ENCODE measurements around the gene SLC27A6.
"Not testable (repeated sequence)": the region's sequence is repeated elsewhere in the genome, so short reads cannot be mapped to it uniquely, and the experiment has no call there.

SLC27A6 gene

DNA sequence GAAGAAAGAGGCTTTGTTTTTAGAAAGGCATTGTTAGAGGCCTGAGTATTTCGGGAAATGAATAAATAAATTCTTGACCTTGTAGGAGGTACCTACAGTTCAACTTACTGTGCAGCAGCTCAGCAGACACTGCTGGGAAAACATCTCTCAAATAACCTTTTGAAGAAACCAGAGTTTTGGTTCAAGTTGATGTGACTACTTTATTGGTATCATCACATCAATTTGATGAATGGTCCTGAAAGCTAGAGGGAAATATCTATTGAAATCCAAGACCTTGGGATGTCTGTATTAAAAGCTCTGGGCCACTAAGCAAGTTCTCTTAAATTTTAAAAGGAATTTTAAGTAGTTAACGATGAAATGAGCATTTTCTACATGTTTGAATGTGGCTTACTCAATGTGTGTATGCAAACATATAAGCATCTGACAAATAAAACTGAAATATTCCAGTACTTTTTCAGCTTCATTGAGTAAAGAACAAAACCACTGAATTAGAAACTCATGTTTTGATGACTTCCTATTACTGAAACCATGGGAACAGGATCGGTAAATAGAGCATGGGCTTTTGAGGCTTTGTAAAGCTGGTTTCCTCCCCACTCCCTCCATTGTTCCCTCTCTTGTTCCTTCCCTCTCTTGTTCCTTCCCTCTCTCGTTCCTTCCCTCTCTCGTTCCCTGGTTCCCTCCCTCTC is 36.7 kb downstream of the SLC27A6 start:
- no peak for DNase-seq (ENCODE audit: low read depth)

DNA sequence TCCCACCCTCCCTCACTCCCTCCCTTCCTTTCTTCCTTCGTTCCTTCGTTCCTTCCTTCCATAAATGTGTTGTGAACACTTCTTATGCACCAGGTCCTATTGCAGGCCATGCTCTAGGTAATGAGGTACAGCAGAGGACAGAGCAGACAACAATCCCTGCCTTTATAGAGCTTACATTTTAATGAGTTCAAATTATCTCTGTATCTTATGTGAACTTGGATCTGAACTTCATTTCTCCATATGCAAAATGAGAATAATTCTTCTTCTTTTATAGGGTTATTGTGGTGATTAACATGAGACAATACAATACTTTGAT is 37.2 kb downstream of the SLC27A6 start:
- no peak for DNase-seq (ENCODE audit: low read depth)

DNA sequence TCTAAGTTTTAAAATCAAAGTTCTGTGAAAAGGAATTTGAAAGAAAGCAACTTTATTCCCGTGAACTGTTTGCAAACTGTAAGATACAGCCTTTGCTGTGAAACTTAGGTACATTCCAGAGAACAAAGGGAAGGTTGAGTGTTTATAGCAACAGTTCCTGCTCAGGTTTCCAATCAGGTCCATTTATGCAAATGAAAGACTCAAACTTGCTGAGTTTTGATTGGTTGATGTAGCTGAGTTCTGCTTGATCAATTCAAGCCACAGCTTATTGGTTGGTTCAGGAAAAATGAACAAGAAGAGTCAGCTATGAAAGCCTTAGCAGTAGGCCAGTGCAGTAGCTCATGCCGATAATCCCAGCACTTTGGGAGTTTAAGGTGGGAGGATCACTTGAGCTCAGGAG is 37.9 kb downstream of the SLC27A6 start:
- DNase-seq (ENCODE audit: low read depth), result no peak

DNA sequence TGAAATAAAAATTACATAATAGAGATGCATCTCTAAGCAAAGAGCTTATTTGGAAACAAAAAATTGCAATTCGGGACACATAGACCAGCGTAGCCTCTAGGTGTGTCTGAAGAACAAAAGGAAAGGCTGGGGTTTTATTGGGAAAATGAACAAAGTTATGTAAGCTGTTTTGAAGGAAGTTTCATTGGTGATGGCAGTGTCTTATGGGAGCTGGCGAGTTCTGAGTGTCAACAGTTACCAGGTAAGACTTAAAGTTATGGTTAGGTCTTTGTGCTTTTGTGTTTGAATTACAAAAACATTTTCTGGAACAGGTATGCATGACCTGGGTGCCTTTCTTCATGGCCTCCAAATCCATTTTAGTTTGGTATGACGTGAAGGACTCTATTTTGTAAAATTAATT is 48.9 kb downstream of the SLC27A6 start:
- DNase-seq (ENCODE audit: low read depth), result no peak

DNA sequence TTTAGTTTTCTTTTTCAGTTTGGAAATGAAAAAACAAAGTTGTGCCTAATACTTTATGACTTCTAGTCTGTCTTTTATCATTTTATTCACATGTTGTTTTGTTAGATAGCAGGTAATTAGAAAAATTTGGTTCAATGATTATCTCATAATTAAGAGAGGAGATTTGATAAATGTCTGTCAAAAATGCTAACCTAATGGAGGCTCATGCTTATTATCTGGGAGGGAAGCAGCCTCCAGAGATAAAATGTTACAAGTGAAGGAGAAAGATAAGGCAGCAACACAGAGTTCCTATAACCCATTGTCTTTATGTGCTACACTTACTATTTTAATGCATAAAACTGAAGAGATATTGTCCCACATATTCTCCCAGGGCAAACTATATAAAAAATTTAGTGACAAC is 53.5 kb downstream of the SLC27A6 start:
- DNase-seq (ENCODE audit: low read depth), result no peak

DNA sequence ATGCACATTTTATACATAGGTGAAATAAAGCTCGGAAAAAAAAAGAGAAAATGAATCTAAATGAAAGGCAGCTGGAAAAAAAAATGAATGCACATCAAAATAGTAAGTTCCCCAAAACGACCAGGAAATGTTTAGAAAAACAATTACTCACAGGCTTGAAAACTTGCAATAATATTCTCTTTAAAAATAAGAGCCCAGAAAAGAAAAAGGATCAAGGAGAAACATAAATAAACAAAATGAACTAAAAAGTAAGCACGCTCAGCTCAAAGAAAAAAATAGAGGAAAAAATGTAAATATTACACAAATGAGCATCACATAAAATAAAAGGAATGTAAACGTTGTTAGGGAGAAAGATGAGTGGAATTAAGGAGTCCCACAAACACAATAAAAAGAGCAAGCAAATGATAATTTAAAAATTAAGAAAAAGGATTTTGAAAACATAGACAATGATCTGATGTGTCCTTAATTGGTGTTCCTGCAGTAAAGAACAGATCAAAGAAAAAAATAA is 54.2 kb downstream of the SLC27A6 start:
- no peak for DNase-seq (ENCODE audit: low read depth)

DNA sequence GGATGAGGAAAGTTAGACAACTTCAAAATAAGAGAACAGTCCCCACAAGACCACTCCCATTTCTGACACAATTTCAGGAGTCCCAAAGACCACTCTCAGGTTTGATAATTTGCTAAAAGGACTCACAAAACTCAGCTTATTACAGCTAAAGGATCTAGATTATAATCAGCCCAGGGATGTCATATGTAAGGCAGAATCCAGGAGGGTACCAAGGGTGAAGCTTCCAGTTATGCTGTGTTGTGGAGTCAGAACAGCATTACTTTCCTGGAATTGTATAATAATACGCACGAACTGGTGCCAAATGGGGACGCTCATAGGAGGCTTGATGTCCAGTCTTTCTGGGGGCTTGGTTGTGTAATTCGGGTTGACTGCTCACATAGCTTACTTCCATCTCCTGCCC is 55.4 kb downstream of the SLC27A6 start:
- DNase-seq (ENCODE audit: low read depth), result no peak

DNA sequence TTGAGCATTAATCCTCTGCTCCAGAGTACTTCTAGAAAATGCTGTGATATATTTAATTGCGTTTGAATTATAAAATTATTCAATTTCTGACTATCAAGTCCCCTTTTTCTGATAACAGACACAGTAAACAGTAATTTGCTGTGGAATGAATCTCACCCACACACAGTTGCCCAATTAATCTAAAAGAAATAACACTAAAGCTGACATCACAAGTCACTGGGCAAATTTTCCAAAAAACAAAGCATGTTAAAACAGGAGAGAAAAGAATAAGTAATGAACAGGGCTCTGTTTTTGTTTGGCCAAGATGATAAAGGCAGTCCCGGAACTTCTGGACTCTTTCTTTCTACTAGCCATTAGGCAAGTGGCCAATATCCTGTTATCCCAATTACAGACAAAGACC is 56.5 kb downstream of the SLC27A6 start:
- DNase-seq (ENCODE audit: low read depth), result no peak

DNA sequence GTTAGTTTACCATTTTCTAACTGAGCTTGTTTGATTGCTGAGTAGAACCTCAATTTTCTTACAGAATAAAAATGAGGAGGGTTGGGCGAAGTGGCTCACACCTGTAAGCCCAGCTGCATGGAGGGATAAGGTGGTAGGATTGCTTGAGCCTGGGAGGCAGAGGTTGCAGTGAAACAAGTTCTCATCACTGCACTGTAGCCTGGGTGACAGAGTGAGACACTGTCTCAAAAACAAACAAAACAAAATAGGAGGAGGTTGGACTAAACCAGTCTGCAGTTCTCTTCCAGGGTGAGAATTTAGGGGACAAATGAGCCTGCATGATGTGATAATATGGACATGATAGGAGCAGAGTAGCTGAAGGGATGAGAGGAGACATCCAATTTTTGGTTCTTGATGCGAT is 57.3 kb downstream of the SLC27A6 start:
- no peak for DNase-seq (ENCODE audit: low read depth)

DNA sequence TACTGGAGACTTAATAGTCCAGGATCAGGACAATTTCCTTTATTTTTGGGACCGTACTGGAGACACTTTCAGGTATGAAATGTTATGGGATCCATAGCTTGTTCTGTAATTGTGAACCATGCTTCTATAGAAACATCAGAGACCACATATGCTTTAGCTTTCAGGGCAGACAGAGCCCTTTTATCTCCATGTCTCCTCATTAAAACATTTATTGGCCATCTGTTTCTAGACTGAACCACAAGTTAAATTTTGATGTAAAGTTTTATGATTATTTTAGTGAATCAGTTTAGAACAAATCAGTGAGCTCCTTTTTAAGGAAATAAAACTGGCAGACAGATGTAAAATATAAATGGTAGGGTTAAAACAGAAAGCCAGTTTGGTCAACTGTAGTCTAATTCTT is 62.0 kb downstream of the SLC27A6 start:
- DNase-seq (ENCODE audit: low read depth), result no peak

DNA sequence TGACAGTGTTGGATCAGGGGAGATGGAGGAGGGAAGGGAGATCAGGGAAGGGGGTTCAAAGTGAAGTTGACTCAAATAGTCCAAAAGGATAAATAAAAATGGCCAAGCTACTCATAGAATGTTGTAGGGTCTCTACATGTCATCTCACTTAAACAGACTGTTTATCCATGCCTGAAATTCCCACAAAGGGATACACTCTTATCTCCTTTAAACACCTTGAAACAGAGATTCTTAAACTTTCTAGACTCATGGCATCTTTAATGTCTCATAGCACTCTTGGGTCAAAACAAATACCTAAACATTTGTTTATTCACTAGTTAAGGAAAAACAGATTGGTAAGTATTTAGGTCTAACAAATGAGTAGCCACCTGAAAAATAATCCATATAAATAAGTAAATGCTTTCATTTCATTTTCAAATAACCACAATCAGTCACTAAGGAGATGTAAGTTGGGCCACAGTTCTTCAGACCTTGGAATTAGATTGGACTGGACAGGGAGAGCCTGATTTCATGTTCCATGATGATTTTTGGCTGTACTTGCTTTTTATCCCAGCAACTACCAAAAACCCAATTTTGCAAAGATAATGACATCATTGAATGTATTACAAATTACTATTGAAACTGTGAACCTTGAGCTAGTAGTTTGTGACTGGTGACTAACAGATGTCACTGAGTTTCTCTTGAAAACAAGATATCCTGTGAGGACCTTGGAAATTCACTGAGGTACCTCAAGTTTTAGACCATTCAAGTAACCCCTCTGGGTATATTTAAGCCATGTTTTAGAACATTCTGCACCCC is 66.8 kb downstream of the SLC27A6 start:
- DNase-seq (ENCODE audit: low read depth), result no peak

DNA sequence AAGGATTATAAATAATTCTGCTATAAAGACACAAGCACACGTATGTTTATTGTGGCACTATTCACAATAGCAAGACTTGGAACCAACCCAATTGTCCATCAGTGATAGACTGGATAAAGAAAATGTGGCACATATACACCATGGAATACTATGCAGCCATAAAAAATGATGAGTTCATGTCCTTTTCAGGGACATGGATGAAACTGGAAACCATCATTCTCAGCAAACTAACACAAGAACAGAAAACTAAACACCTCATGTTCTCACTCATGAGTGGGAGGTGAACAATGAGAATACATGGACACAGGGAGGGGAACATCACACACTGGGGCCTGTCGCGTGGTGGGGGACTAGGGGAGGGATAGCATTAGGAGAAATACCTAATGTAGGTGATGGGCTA is 71.0 kb downstream of the SLC27A6 start:
- not testable (repeated sequence) for DNase-seq (ENCODE audit: low read depth)

DNA sequence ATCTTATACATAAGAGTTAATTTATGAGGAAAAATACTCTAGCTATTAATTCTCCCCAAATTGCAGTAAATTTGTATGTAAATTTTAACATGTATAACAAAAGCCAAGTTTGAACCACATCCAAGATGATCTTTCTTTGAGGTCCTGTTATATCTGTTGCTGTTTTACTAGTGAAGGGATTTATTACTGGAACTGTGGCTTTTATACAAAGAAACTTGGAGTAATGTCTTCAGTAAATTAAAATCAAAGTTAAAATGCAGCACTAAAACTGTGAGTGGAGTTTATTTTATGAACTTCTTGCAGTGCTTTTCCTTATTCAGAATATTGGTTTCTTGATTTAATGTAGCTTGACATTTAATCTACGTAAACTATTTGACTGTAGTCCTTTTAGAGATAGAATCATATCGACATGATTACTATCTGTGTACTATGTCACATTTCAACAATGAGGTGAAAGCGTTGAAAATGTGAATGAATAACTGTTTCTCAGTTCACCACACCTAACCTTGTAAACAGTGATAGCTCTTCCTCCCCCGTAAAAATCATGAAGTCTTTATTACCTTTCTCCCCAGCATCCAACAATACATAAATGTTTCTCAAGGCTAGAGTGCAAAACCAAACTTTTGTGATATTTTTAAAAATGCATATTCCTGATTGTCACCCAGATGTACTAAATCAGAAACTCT is 76.1 kb downstream of the SLC27A6 start:
- no peak for DNase-seq (ENCODE audit: low read depth)

DNA sequence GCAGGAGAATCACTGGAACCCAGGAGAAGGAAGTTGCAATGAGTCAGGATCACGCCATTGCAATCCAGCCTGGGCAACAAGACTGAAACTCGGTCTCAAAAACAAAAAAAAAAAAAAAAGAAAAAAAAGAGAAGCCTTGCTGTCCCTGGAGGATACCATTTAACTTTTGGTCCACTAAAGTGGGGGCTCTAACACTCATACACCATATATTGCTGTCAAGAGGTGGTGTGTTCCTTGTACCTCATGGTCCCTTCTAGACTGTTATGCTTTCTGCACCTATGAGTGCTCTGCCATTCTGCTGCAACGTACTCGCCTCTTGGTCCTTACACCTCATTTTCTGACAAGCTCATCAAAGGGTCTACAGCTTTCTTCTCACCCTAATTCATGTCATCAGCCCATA is 77.0 kb downstream of the SLC27A6 start:
- no peak for DNase-seq (ENCODE audit: low read depth)

DNA sequence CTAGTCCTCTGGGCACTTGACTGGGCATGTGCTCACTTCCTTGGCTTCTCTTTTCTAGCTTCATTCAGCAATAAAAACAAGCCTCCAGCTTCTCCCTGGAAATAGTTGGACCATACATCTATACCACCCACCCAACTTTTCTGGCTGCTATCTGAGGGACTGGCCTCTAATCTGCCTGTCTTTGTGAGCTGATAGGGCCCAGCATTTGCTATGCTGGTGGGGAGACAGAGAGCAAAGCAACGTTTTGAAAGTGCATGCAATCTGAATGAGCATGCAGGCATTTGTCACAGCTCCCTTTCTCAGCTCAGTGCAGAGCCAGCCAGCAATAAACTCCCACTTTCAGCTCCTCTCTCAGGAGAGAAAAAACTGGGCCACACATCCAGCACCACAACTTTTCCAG is 78.6 kb downstream of the SLC27A6 start:
- no peak for DNase-seq (ENCODE audit: low read depth)

DNA sequence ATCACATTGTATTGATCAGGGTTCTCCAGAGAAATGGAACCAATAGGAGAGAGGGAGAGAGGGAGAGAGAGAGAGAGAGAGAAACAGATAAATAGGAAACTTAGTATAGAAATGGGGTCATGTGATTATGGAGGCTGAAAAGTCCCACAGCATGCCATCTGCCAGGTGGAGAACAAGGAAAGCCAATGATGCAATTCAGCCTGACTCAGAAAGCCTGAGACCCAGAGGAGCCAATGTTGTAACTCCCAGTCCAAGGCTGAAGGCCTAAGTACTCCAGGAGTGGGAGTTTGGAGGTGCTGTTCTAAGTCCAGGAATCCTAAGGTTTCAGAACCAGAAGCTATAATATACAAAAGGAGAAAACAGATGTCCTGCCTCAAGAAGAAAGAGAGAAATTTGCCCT is 80.9 kb downstream of the SLC27A6 start:
- DNase-seq (ENCODE audit: low read depth), result no peak

DNA sequence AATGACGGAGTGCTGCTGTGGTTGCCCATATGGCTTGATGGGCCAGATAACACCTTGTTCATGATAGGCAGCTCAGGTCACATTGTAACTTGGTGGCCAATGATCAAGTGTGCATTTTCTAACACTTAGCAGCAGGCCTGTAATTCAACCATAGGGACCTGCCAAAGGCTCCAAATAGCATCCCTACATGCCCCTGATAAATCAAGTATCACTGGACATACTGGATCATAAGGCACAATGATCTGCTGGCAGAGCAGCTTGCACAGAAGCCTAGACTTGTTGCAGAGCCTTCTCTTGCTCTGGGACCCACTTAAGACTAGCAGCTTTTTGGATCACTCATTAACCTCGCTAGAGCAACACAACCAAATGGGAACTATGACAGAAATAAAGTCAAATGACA is 83.2 kb downstream of the SLC27A6 start:
- no peak for DNase-seq (ENCODE audit: low read depth)

DNA sequence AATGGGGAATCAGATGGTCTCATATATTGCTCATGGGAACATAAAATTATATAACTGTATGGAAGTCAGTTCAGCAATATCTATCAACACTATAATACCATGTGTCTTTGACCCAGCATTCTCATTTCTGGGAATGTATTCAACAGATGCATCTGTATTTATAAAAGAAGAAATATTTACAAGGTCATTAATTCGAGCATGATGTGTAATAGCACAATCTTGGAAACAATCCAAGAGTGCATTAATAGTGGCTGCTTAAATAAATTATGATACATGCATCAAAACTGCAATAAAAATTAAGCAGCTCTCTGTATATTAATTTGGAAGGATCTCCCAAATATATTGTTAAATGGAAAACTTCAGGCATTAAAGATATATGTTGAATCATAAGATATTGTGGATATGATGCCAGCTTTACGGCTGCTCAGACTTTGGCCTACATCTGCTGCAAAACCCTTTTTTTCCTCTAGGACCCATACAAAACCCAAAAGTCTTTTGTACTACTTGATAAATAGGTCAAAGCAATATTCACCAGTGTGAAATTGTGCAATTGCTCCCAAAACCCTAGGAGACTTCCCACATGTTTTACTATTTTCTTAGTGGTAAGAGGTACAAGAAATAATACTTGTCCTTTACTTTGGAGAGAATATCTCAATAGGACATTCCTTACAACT is 84.0 kb downstream of the SLC27A6 start:
- DNase-seq (ENCODE audit: low read depth), result no peak

DNA sequence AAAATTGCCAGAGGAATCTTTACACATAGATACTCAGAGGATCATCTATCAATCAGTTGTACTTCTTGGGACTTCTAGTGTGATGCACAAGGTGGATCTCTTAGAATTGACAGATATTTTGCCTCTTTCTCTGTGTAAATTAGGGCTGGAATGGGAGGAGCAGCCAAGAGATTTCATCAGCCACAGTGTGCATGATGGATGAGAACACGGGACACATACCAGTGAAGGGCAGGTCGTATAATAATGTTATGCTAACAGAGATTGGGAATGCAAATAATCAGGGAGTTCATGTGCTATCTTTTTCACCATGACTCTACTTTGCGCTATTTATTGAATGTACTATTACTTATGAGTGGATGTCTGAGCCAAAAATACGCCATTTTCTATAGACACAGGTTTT is 86.0 kb downstream of the SLC27A6 start:
- no peak for DNase-seq (ENCODE audit: low read depth)

DNA sequence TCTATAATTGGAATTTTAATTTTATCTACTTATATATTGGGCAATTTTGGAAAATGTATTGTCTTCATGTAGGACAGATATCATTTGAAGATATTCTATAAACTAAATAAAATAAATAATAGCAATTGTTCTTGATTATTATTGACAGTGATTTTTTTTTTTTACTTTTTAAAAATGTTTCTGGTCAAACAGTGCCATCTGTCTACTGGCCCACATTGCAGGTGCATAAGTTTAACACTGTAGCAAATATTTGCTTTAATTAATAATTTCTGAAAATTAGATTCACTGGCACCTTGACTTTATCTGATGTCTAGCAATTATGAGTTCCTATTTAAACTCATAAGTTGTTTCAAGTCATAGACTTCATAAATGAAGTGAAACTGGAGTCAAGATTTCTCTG is 88.2 kb downstream of the SLC27A6 start:
- no peak for DNase-seq (ENCODE audit: low read depth)

DNA sequence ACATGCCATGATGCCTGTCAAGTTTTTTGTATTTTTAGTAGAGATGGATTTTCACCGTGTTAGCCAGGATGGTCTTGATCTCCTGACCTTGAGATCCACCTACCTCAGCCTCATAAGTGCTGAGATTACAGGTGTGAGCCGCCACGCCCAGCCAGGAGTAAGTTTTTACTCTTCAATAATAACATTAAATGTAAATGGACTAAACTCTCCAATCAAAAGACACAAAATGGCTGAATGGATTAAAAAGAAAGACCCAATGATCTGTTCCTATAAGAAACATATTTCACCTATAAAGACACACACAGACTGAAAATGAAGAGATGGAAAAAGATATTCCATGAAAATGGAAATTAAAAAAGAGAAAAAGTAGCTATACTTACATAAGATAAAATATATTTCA is 92.0 kb downstream of the SLC27A6 start:
- no peak for DNase-seq (ENCODE audit: low read depth)

DNA sequence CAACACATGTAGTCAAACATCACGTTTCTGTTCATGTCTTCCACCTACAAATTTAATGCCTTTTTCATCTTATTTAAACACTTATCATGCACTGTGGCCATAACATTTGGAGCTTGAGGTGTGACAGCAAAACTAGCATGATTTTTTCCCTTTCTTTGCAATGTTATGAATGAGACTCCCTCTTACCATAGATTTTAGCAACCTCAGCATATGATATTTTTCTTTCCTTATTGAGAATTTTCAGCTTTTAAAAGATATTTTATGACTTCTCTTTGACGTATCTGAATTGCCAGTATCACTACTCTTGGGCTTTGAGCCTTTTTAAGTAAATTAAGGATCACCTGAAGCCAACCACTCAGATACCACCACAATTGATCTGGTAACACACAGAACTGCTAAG is 96.6 kb downstream of the SLC27A6 start:
- no peak for DNase-seq (ENCODE audit: low read depth)

All from HS-5 (cell line).